ENCODE measurements around the gene LRP1B.

DNA sequence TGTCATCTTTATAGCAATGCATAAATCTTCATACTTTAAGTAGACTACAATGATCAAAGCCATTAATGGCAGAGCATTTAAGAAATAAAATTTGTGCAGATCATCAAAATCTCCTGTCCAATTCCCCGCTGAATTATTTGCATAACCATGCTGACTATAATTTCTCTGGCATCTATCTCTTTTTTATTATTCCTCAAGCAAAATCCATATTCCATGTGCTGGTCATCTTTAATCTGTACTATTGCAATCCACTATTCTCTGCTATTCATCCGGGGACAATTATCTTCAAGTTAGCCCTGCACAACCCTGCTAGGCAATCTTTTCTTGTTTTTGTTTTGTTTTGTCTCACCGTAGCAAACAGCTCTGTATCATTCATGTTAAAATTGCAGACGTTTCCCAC is 1881.0 kb downstream of the LRP1B start:
- TF ChIP-seq, protein P1, sequence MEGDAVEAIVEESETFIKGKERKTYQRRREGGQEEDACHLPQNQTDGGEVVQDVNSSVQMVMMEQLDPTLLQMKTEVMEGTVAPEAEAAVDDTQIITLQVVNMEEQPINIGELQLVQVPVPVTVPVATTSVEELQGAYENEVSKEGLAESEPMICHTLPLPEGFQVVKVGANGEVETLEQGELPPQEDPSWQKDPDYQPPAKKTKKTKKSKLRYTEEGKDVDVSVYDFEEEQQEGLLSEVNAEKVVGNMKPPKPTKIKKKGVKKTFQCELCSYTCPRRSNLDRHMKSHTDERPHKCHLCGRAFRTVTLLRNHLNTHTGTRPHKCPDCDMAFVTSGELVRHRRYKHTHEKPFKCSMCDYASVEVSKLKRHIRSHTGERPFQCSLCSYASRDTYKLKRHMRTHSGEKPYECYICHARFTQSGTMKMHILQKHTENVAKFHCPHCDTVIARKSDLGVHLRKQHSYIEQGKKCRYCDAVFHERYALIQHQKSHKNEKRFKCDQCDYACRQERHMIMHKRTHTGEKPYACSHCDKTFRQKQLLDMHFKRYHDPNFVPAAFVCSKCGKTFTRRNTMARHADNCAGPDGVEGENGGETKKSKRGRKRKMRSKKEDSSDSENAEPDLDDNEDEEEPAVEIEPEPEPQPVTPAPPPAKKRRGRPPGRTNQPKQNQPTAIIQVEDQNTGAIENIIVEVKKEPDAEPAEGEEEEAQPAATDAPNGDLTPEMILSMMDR (IDR thresholded peaks at IDR 0.05), result no peak
- TF ChIP-seq POLR2AphosphoS5 (IDR thresholded peaks at IDR 0.05) (no peak), POLR2A (IDR thresholded peaks at IDR 0.05; ENCODE audit: low read depth) (no peak)

All from esophagus muscularis mucosa (tissue), 3 donors.